HepG2 (cell line): ENCODE data around the gene NUDT21. TPM values are rescaled to one million over a fixed set of nuclear protein-coding genes. Genes with fewer than 3 reads are reported as not detected.
A peak's percentile ranks its signal among the peaks of the same experiment; 100 is the strongest.

Source experiments
- ATAC-seq: fragments of 200-7000 bp; cut with Tn5 transposase; 3 replicates; pipeline ENCODE4 v1.9.1; 2020; ENCODE audit warnings: mild to moderate bottlenecking, moderate library complexity
- BruUV-seq: library from RNA; stranded (reverse); fragments of 400-500 nt; replicated peaks from 2 replicates; lab custom pipeline; 2021; lab: Mats Ljungman, UMichigan
- CTCF ChIA-PET: fragments of 300-600 bp; formaldehyde crosslinking; extraction: SDS; loops from one replicate; lab custom pipeline; 2021; ENCODE audit warnings: low total read pairs, inconsistent platforms, low intra/inter-chr PET ratio; lab: Yijun Ruan, JAX
- POLR2A ChIA-PET: fragments of 350-600 bp; sonication (Branson Sonifier 250); formaldehyde crosslinking; loops from one replicate; lab custom pipeline; 2020; ENCODE audit warnings: antibody characterized with exemption, inconsistent platforms; lab: Yijun Ruan, JAX
- DNase-seq: peaks from one replicate; pipeline ENCODE4 v3.0.0-alpha.2; 2015; ENCODE audit warnings: low spot score
- FAIRE-seq: peaks from 3 replicates; lab custom pipeline; 2011; peaks lifted over from hg19 to GRCh38; lab: Jason Lieb, UNC
- H2AFZ ChIP-seq: one replicate; pipeline ENCODE4 v1.6.1; 2011; ENCODE audit warnings: low read length, inconsistent platforms
- H3K27ac ChIP-seq: fragments of 300-600 bp; 3 replicates; pipeline ENCODE4 v1.8.0; 2011; ENCODE audit warnings: mixed run types, mild to moderate bottlenecking, mixed read lengths, low read length, inconsistent platforms; ENCODE audit not compliant: insufficient read depth; ENCODE audit errors: extremely low read length
- H3K27me3 ChIP-seq, 2 experiments: fragments of 200-600 bp in 1 of 2; 2 replicates in 1 of 2; 3 replicates in 1 of 2; pipeline versions ENCODE4 v1.6.0 to v1.8.0; 2011; ENCODE audit warnings: low read length in 2 of 2, mild to moderate bottlenecking in 2 of 2, moderate library complexity in 2 of 2, inconsistent platforms in 1 of 2; ENCODE audit not compliant: insufficient read depth in 2 of 2, control insufficient read depth in 1 of 2
- H3K36me3 ChIP-seq, 2 experiments: fragments of 200-600 bp in 1 of 2; replicated peaks in 1 of 2; 2 replicates in 1 of 2; 3 replicates in 1 of 2; pipeline versions ENCODE4 v1.5.1 to v1.8.0; 2011; ENCODE audit warnings: low read length in 2 of 2, inconsistent platforms in 1 of 2; ENCODE audit not compliant: insufficient read depth in 2 of 2, control insufficient read depth in 1 of 2
- H3K4me1 ChIP-seq: 2 replicates; pipeline ENCODE4 v1.5.1; 2012; ENCODE audit warnings: low read length, inconsistent platforms; ENCODE audit not compliant: insufficient read depth
- H3K4me2 ChIP-seq: 2 replicates; pipeline ENCODE4 v1.6.0; 2011; ENCODE audit warnings: low read depth, low read length, inconsistent platforms
- H3K4me3 ChIP-seq, 3 experiments: fragments of 200-600 bp in 1 of 3; sonication (generic), shearing (Covaris generic) in 1 of 3; replicated peaks in 1 of 3; 2 replicates each; pipeline ENCODE4 v1.5.1; 2011 to 2016; ENCODE audit warnings: low read length in 3 of 3, inconsistent platforms in 2 of 3, low read depth in 2 of 3, mild to moderate bottlenecking in 2 of 3, control low read depth in 1 of 3, mixed read lengths in 1 of 3; ENCODE audit not compliant: insufficient read depth in 1 of 3
- H3K79me2 ChIP-seq: one replicate; pipeline ENCODE4 v1.6.1; 2011; ENCODE audit warnings: low read length, inconsistent platforms; ENCODE audit not compliant: insufficient read depth
- H3K9ac ChIP-seq: 2 replicates; pipeline ENCODE4 v1.6.0; 2011; ENCODE audit warnings: mild to moderate bottlenecking, low read depth, low read length, inconsistent platforms; ENCODE audit not compliant: insufficient read depth
- H3K9me3 ChIP-seq: 2 replicates; pipeline ENCODE4 v1.5.1; 2012; ENCODE audit warnings: mild to moderate bottlenecking, low read length
- H4K20me1 ChIP-seq: 2 replicates; pipeline ENCODE4 v1.6.0; 2011; ENCODE audit warnings: inconsistent platforms, mild to moderate bottlenecking, low read length, moderate library complexity; ENCODE audit not compliant: insufficient read depth
- EP300 ChIP-seq, 3 experiments: sonication (generic) in 1 of 3; formaldehyde crosslinking in 1 of 3; IDR thresholded peaks; 2 replicates each; pipeline versions ENCODE4 v1.5.1 to v1.6.1; 2011 to 2020; ENCODE audit warnings: low read depth in 2 of 3, low read length in 2 of 3, borderline replicate concordance in 1 of 3, improper control_type of control experiment in 1 of 3, mild to moderate bottlenecking in 1 of 3, missing genetic modification reagents in 1 of 3, moderate library complexity in 1 of 3
- FOXA1 ChIP-seq, 2 experiments: fragments of 450-650 bp in 1 of 2; sonication (generic) in 1 of 2; formaldehyde crosslinking in 1 of 2; IDR thresholded peaks; 2 replicates each; pipeline versions ENCODE4 v1.4.0 to v1.6.1; 2016 to 2020; ENCODE audit warnings: missing genetic modification reagents in 1 of 2
- MTA1 ChIP-seq: sonication (generic); formaldehyde crosslinking; IDR thresholded peaks from 2 replicates; pipeline ENCODE4 v1.4.0; 2020; ENCODE audit warnings: missing genetic modification reagents, mild to moderate bottlenecking, borderline replicate concordance
- MYC ChIP-seq: sonication (generic); formaldehyde crosslinking; IDR thresholded peaks from 2 replicates; pipeline ENCODE4 v1.9.0; 2021; ENCODE audit warnings: missing genetic modification reagents, borderline replicate concordance
- NFYC ChIP-seq: IDR thresholded peaks from 2 replicates; pipeline ENCODE4 v1.6.1; 2016; ENCODE audit warnings: missing genetic modification reagents, missing compliant biosample characterization
- RAD21 ChIP-seq: fragments of 450-650 bp; formaldehyde crosslinking; IDR thresholded peaks from 2 replicates; pipeline ENCODE4 v1.5.0; 2020; ENCODE audit warnings: mild to moderate bottlenecking
- STAG1 ChIP-seq: sonication (generic); formaldehyde crosslinking; IDR thresholded peaks from 2 replicates; pipeline ENCODE4 v1.4.0; 2020; ENCODE audit warnings: missing genetic modification reagents
- TRIM24 ChIP-seq: sonication (generic); formaldehyde crosslinking; IDR thresholded peaks from 2 replicates; pipeline ENCODE4 v1.8.0; 2022; ENCODE audit warnings: mild to moderate bottlenecking, missing genetic modification reagents
- XRCC5 ChIP-seq: fragments of 200-400 bp; formaldehyde crosslinking; optimal IDR thresholded peaks from 2 replicates; pipeline ENCODE3; 2017; ENCODE audit warnings: mild to moderate bottlenecking, low read length
- ZBTB2 ChIP-seq: sonication (generic); formaldehyde crosslinking; IDR thresholded peaks from 2 replicates; pipeline ENCODE4 v1.8.0; 2022; ENCODE audit warnings: low read depth, missing genetic modification reagents
- ZNF609 ChIP-seq: sonication (generic); formaldehyde crosslinking; IDR thresholded peaks from 2 replicates; pipeline ENCODE4 v1.4.0; 2020; ENCODE audit warnings: mild to moderate bottlenecking, missing genetic modification reagents, borderline replicate concordance
- ZNF703 ChIP-seq: sonication (generic); formaldehyde crosslinking; IDR thresholded peaks from 2 replicates; pipeline ENCODE4 v1.5.1; 2020; ENCODE audit warnings: missing genetic modification reagents, mild to moderate bottlenecking, moderate library complexity, borderline replicate concordance
- WGBS: methylation state at CpG from one replicate; pipeline ENCODE4 v1.1.6; 2017; ENCODE audit warnings: low lambda C conversion rate; 5-methylcytosine and 5-hydroxymethylcytosine counted together
- in situ Hi-C: cut with HindIII; loops from 2 replicates; pipeline ENCODE4 v1.10.0; 2017; ENCODE audit warnings: low pct_unique_long_range_greater_than_20kb; ENCODE audit not compliant: extremely low pct_ligation_motif_present
- intact Hi-C: fragments of 100-400 bp; cut with micrococcal nuclease; formaldehyde crosslinking; loops from one replicate; pipeline ENCODE4 v1.10.0; 2022; ENCODE audit not compliant: unreplicated experiment
- polyA plus RNA-seq, 8 experiments: library from polyadenylated mRNA; depleted of rRNA in 3 of 8; stranded (reverse) in 7 of 8; unstranded in 1 of 8; fragments of >200 nt; fragmentation: Illumina TruSeq in 4 of 8; extraction: Trizol in 4 of 8; gene quantifications; 2 replicates each; pipeline versions ENCODE4 v1.2.1 to v1.2.3, GENCODE V29; 2011 to 2016; ENCODE audit warnings: low read depth in 4 of 8, missing spikeins in 1 of 8, mixed read lengths in 1 of 8; ENCODE audit not compliant: insufficient read depth in 1 of 8
- total RNA-seq, 5 experiments: library from RNA; depleted of rRNA; stranded (reverse); fragments of >200 nt; fragmentation: Illumina TruSeq; extraction: Trizol; gene quantifications; 2 replicates each; pipeline ENCODE4 v1.2.3, GENCODE V29; 2016; ENCODE audit warnings: low read depth in 1 of 5
- TF ChIP-seq, protein P1 (sequence below): sonication (generic); formaldehyde crosslinking; IDR thresholded peaks from 2 replicates; pipeline ENCODE4 v1.5.0; 2020; ENCODE audit warnings: mild to moderate bottlenecking, missing genetic modification reagents, moderate library complexity
- TF ChIP-seq, protein P2 (sequence below): sonication (generic); formaldehyde crosslinking; IDR thresholded peaks from 2 replicates; pipeline ENCODE4 v1.4.0; 2020; ENCODE audit warnings: missing genetic modification reagents

The NUDT21 gene
- total and polyA plus RNA-seq, 2 of the 13 experiments (the other 11 are each of a cell fraction or from before 2014, with no cell fraction given): 177 to 210 TPM

DNA sequence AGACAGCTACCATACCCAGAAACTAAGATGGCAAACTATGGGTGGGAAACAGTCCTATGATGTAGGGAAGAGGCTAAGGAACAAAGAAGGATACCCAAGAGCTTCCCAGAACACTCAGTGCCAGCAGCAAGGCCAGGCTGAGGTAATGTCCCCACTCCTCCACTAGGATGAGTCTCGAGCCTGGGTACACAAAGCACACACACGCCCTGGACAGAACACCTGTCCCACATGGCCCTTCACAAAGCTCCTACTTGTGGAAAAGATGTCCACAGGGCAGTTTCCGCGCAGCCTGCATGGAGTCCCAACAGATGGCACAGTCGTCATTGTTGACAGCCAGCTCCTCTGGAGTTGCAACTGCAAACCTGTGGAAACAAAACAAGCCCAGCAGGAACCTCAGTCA is 49.6 kb downstream of the NUDT21 start:
- Histone ChIP-seq H3K27ac (no peak overlapping the region), H3K4me3 (no peak overlapping the region), H3K36me3 (peaks cover 20 to 63% of the 10 kb centered on the region in 2 experiments), H2AFZ (no peak overlapping the region), H3K4me1 (no peaks in the 10 kb centered on the region), H3K79me2 (no peaks in the 10 kb centered on the region), H3K9me3 (no peaks in the 10 kb centered on the region), H3K9ac (no peak overlapping the region), H3K27me3 (no peaks in the 10 kb centered on the region), H4K20me1 (no peaks in the 10 kb centered on the region), H3K4me2 (no peak overlapping the region)
- ChIA-PET CTCF (no interaction called here), POLR2A (interaction anchor here (1.7 kb wide), 1 partner anchor 50 kb away, joined by 7 read pairs; the partner anchor contains the start of genes NUDT21 and OGFOD1)
- in situ Hi-C loops (no loop called here), intact Hi-C loops (no loop called here)
- peak; percentile 42 for DNase-seq
- 87% methylated on average over 5 of the region's 5 CpGs for WGBS
- no peak for FAIRE-seq
- BruUV-seq: no TSS peak
- peak; percentile 99 for ATAC-seq
- no peak for TF ChIP-seq MTA1 (CRISPR knock-in tag)
- TF ChIP-seq, protein P1, sequence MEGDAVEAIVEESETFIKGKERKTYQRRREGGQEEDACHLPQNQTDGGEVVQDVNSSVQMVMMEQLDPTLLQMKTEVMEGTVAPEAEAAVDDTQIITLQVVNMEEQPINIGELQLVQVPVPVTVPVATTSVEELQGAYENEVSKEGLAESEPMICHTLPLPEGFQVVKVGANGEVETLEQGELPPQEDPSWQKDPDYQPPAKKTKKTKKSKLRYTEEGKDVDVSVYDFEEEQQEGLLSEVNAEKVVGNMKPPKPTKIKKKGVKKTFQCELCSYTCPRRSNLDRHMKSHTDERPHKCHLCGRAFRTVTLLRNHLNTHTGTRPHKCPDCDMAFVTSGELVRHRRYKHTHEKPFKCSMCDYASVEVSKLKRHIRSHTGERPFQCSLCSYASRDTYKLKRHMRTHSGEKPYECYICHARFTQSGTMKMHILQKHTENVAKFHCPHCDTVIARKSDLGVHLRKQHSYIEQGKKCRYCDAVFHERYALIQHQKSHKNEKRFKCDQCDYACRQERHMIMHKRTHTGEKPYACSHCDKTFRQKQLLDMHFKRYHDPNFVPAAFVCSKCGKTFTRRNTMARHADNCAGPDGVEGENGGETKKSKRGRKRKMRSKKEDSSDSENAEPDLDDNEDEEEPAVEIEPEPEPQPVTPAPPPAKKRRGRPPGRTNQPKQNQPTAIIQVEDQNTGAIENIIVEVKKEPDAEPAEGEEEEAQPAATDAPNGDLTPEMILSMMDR (CRISPR knock-in tag): peak; percentile 48
- TF ChIP-seq TRIM24: no peak
- TF ChIP-seq, protein P2, sequence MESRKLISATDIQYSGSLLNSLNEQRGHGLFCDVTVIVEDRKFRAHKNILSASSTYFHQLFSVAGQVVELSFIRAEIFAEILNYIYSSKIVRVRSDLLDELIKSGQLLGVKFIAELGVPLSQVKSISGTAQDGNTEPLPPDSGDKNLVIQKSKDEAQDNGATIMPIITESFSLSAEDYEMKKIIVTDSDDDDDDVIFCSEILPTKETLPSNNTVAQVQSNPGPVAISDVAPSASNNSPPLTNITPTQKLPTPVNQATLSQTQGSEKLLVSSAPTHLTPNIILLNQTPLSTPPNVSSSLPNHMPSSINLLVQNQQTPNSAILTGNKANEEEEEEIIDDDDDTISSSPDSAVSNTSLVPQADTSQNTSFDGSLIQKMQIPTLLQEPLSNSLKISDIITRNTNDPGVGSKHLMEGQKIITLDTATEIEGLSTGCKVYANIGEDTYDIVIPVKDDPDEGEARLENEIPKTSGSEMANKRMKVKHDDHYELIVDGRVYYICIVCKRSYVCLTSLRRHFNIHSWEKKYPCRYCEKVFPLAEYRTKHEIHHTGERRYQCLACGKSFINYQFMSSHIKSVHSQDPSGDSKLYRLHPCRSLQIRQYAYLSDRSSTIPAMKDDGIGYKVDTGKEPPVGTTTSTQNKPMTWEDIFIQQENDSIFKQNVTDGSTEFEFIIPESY (CRISPR knock-in tag): 0 out of 2 replicates have a peak, but pooled peaks have one; percentile 19
- TF ChIP-seq NFYC: no peak
- TF ChIP-seq ZNF703: no peak
- TF ChIP-seq EP300 (IDR thresholded peaks at IDR 0.05; ENCODE audit: low read depth in 2 of 2, low read length in 2 of 2): no peak
- no peak for TF ChIP-seq EP300 (CRISPR knock-in tag; IDR thresholded peaks at IDR 0.05; ENCODE audit: borderline replicate concordance)
- peak; percentile 58 for TF ChIP-seq STAG1 (CRISPR knock-in tag)
- TF ChIP-seq ZBTB2: no peak
- peak; percentile 25; the same call in 1 of the 2 replicates for TF ChIP-seq RAD21 (CRISPR knock-in tag)
- peak; percentile 14 for TF ChIP-seq XRCC5
- TF ChIP-seq ZNF609: no peak
- no peak for TF ChIP-seq FOXA1 (IDR thresholded peaks at IDR 0.05)
- peak; percentile 81 for TF ChIP-seq FOXA1 (CRISPR knock-in tag; IDR thresholded peaks at IDR 0.05)
- peak; percentile 23; the same call in 1 of the 2 replicates for TF ChIP-seq MYC (CRISPR knock-in tag)
